Thoracic aorta (tissue), 2 donors: ENCODE data around the gene NFIA. TPM values are rescaled to one million over a fixed set of nuclear protein-coding genes. Genes with fewer than 3 reads are reported as not detected.

Experiments used
- ATAC-seq: fragments of 150-250 bp; one replicate; pipeline ENCODE4 v1.8.0; 2017; ENCODE audit warnings: low read depth; ENCODE audit not compliant: insufficient number of reproducible peaks, low FRiP score
- DNase-seq: peaks from one replicate; pipeline ENCODE4 v3.0.0-alpha.2; 2020; ENCODE audit warnings: low spot score
- H3K27ac ChIP-seq, 2 donors: fragments of 200-600 bp; sonication (generic); 1 replicate in 1 of 2; 2 replicates in 1 of 2; pipeline ENCODE4 v1.5.1; 2016; ENCODE audit warnings: mild to moderate bottlenecking in 2 of 2, moderate library complexity in 2 of 2
- H3K27me3 ChIP-seq: fragments of 200-600 bp; sonication (generic); replicated peaks from 2 replicates; pipeline ENCODE4 v1.6.0; 2016; ENCODE audit warnings: mild to moderate bottlenecking; ENCODE audit not compliant: insufficient read depth
- H3K36me3 ChIP-seq: fragments of 200-600 bp; sonication (generic); one replicate; pipeline ENCODE4 v1.5.1; 2016
- H3K4me1 ChIP-seq, 2 donors: fragments of 200-600 bp; sonication (generic); 1 replicate in 1 of 2; 2 replicates in 1 of 2; pipeline versions ENCODE4 v1.5.1 to v1.6.0; 2016; ENCODE audit warnings: low read depth in 2 of 2, mild to moderate bottlenecking in 1 of 2; ENCODE audit not compliant: control insufficient read depth in 1 of 2
- H3K4me3 ChIP-seq: fragments of 200-600 bp; sonication (generic); 2 replicates; pipeline ENCODE4 v1.5.1; 2016; ENCODE audit warnings: mild to moderate bottlenecking
- H3K9me3 ChIP-seq: fragments of 200-600 bp; sonication (generic); 2 replicates; pipeline ENCODE4 v1.5.1; 2016
- total RNA-seq, 2 donors: library from RNA; depleted of rRNA; stranded (reverse); fragments of >200 nt; gene quantifications; one replicate each; pipeline versions ENCODE4 v1.1.0 to v1.2.3, GENCODE V29; 2016
- TF ChIP-seq, protein P1 (sequence below): fragments of 200-600 bp; sonication (generic); IDR thresholded peaks from one replicate; pipeline ENCODE4 v1.5.1; 2019; ENCODE audit warnings: antibody characterized with exemption

NFIA gene
- total RNA-seq, 2 donors from 2014 or later: 99.8 to 118 TPM

DNA sequence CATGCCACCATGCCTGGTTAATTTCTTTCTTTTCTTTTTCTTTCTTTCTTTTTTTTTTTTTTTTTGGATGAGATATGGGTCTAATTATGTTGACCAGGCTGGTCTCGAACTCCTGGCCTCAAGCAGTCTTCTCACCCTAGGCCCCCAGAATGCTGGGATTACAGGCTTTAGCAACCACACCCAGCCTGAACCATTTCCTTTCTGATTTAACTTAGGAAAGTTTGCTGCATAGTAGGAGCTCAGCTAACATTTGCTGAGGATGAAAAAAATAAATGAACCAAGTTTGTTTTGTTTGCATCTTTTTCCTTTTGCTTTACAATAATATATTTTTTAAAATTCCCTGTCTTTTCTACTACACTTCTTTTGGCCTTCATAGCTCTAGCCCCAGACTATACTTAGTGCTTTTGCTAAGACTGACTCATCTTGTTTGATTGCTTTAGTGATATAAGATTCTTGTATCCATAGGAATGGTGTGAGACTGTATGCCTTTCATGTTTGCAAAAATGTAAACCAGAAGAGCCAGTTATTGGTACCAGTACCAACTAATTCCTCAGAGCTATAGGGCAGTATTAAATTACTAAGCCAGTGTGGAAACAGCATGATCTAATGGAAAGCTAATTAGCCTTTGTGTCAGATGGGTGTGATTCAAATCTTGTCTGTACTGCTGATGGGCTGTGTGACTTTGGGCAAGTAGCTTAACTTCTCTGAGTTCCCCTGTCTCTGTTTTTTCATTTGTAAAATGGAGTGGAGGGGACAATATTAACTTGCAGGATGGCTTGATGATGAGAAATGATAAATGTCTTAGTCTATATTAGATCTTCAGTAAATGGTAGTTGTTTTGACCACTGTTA lies 66.9 kb downstream of the NFIA start:
- Histone ChIP-seq H3K27ac (peak overlapping the region; percentile 40 to 43), H3K4me3 (no peak overlapping the region), H3K27me3 (no peaks in the 10 kb centered on the region), H3K9me3 (no peaks in the 10 kb centered on the region), H3K4me1 (peaks cover 17 to 93% of the 10 kb centered on the region in 2 donors), H3K36me3 (no peaks in the 10 kb centered on the region)
- TF ChIP-seq, protein P1, sequence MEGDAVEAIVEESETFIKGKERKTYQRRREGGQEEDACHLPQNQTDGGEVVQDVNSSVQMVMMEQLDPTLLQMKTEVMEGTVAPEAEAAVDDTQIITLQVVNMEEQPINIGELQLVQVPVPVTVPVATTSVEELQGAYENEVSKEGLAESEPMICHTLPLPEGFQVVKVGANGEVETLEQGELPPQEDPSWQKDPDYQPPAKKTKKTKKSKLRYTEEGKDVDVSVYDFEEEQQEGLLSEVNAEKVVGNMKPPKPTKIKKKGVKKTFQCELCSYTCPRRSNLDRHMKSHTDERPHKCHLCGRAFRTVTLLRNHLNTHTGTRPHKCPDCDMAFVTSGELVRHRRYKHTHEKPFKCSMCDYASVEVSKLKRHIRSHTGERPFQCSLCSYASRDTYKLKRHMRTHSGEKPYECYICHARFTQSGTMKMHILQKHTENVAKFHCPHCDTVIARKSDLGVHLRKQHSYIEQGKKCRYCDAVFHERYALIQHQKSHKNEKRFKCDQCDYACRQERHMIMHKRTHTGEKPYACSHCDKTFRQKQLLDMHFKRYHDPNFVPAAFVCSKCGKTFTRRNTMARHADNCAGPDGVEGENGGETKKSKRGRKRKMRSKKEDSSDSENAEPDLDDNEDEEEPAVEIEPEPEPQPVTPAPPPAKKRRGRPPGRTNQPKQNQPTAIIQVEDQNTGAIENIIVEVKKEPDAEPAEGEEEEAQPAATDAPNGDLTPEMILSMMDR: no peak
- ATAC-seq (no peak), DNase-seq (no peak)

DNA sequence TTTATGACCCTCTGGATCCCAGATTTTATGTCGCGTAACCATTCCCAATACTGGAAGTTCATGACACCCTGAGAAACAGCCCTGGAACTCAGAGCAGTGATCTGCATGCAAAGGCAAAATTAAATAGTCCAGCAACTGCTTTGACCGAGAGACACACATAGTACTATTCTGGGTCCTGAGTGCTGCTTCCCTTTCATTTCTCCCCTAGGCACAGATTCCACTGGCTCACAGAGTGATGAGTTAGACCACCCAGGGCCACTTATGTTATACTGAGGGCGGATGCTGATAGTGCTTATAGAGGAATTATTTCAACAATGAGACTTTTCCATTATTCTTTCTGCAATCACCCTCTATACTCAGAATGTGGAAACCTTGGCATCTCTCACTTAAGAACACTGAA lies 69.2 kb downstream of the NFIA start:
- Histone ChIP-seq H3K27me3 (no peaks in the 10 kb centered on the region), H3K27ac (peak overlapping the region; percentile 9 to 63), H3K4me3 (no peak overlapping the region), H3K9me3 (no peaks in the 10 kb centered on the region), H3K36me3 (no peaks in the 10 kb centered on the region), H3K4me1 (peaks cover 27 to 91% of the 10 kb centered on the region in 2 donors)
- TF ChIP-seq, protein P1: no peak
- no peak for ATAC-seq
- no peak for DNase-seq

DNA sequence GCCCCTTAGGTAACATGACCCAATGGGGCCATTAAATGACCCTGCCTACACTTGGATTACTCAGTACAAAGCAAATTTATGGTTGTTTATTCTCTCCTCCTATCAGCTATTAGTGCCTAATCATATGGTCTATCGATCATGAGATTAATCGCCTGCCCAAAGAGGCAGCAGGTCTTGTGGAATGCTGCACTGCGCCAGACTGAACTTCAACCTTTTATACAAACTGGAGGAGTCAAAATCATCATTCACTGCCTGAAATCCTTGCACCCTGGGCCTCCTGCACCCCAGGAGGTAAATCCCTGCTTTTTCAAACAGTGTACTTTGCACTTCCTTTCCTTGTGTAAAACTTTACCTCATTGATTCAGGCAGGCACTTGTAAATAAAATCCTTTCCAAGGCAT lies 69.7 kb downstream of the NFIA start:
- Histone ChIP-seq H3K4me1 (peaks cover 32 to 91% of the 10 kb centered on the region in 2 donors), H3K4me3 (no peak overlapping the region)
- TF ChIP-seq, protein P1: no peak

DNA sequence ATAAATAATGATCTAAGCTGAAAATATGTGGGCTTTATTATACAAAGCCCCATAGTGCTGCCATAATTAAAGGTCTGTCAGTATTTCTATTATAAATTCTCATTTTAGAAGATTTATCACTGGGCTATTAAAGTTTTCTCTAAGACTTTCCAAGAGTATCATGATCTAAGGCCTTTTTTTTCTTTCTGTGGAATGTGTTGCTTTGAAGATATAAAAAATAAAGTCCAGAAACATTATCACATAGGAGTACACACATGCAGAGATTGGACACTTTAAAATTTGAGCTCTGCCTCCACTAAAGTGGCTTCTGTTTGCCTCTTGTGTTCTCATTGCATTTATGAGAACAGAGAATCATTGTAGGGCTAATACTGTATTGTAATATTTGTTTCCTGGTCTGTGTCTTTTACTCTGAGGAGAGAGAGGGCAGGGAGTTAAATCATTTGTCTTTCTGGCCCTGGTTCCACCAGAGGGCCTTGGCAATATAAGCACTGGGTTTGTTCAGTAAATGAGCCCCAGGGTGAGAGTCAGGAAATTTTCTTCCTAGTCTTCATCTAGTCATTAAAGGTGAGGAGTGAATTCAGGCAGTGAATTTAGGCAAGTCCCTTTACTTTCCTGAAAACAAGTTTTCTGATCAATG lies 70.2 kb downstream of the NFIA start:
- H3K4me1 ChIP-seq: peaks cover 35 to 91% of the 10 kb centered on the region in 2 donors
- no peak overlapping the region for H3K4me3 ChIP-seq
- no peaks in the 10 kb centered on the region for H3K27me3 ChIP-seq
- H3K27ac ChIP-seq: peak overlapping the region; percentile 18 to 63
- H3K9me3 ChIP-seq: no peaks in the 10 kb centered on the region
- ATAC-seq: no peak
- no peak for DNase-seq
- TF ChIP-seq, protein P1: no peak
- H3K36me3 ChIP-seq: no peaks in the 10 kb centered on the region

More for the DNA sequence above, 69.7 kb downstream of the NFIA start:
- no peaks in the 10 kb centered on the region for H3K36me3 ChIP-seq
- peak overlapping the region; percentile 18 to 63 for H3K27ac ChIP-seq
- no peak for ATAC-seq
- no peak for DNase-seq
- H3K27me3 ChIP-seq: no peaks in the 10 kb centered on the region
- H3K9me3 ChIP-seq: no peaks in the 10 kb centered on the region
